ENCODE measurements around the gene DHX38. TPM values are rescaled to one million over a fixed set of nuclear protein-coding genes. Genes with fewer than 3 reads are reported as not detected.

The DHX38 gene
- total and polyA plus RNA-seq, 2 of the 13 experiments (the other 11 are each of a cell fraction or from before 2014, with no cell fraction given) = 54.4 to 85.9 TPM

DNA sequence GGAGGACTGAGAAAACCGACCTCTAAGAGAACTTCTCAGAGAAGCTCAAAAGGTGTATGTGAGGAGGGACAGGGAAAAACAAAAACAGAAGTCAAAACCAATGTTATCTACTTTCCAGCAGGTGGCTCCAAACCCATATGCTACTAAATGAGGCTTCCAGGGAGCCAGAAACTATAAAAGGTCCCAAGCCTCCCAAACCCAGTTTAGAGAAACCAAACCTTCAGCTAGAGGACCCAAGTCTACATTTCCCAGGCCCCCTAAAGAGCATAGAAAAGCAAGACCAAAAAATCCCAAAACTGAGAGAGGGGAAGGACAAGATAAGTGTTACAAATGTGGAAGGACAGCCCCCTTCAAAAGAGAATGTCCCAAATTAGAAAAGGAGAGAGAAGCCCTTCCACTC lies 26.9 kb upstream of the DHX38 start (continued):
- TF ChIP-seq, protein P1, sequence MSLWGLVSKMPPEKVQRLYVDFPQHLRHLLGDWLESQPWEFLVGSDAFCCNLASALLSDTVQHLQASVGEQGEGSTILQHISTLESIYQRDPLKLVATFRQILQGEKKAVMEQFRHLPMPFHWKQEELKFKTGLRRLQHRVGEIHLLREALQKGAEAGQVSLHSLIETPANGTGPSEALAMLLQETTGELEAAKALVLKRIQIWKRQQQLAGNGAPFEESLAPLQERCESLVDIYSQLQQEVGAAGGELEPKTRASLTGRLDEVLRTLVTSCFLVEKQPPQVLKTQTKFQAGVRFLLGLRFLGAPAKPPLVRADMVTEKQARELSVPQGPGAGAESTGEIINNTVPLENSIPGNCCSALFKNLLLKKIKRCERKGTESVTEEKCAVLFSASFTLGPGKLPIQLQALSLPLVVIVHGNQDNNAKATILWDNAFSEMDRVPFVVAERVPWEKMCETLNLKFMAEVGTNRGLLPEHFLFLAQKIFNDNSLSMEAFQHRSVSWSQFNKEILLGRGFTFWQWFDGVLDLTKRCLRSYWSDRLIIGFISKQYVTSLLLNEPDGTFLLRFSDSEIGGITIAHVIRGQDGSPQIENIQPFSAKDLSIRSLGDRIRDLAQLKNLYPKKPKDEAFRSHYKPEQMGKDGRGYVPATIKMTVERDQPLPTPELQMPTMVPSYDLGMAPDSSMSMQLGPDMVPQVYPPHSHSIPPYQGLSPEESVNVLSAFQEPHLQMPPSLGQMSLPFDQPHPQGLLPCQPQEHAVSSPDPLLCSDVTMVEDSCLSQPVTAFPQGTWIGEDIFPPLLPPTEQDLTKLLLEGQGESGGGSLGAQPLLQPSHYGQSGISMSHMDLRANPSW (CRISPR knock-in tag; IDR thresholded peaks at IDR 0.05; ENCODE audit: borderline replicate concordance) = no peak
- no peak for TF ChIP-seq ZSCAN20 (CRISPR knock-in tag; IDR thresholded peaks at IDR 0.05; ENCODE audit: borderline replicate concordance)
- no peak for TF ChIP-seq KDM3A (CRISPR knock-in tag; IDR thresholded peaks at IDR 0.05; ENCODE audit: low read depth)
- TF ChIP-seq ZNF552 (CRISPR knock-in tag; IDR thresholded peaks at IDR 0.05; ENCODE audit: borderline replicate concordance) = no peak
- no peak for TF ChIP-seq POLR2A (IDR thresholded peaks at IDR 0.05; ENCODE audit: insufficient read depth in 1 of 2, low read depth in 2 of 2, low read length in 2 of 2)
- no peak for TF ChIP-seq LCORL (IDR thresholded peaks at IDR 0.05)
- TF ChIP-seq LCORL (CRISPR knock-in tag; IDR thresholded peaks at IDR 0.05) = no peak
- TF ChIP-seq, protein P2, sequence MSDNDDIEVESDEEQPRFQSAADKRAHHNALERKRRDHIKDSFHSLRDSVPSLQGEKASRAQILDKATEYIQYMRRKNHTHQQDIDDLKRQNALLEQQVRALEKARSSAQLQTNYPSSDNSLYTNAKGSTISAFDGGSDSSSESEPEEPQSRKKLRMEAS (IDR thresholded peaks at IDR 0.05) = no peak
- TF ChIP-seq NPAS2 (CRISPR knock-in tag; IDR thresholded peaks at IDR 0.05; ENCODE audit: borderline replicate concordance) = no peak
- peak; percentile 87 for TF ChIP-seq RAD21 (CRISPR knock-in tag; IDR thresholded peaks at IDR 0.05)
- TF ChIP-seq KLF13 (CRISPR knock-in tag; IDR thresholded peaks at IDR 0.05) = no peak
- TF ChIP-seq CHCHD3 (CRISPR knock-in tag; IDR thresholded peaks at IDR 0.05) = no peak
- TF ChIP-seq KAT8 (CRISPR knock-in tag; IDR thresholded peaks at IDR 0.05) = 0 out of 2 replicates have a peak, but pooled peaks have one; percentile 21
- no peak for TF ChIP-seq XBP1 (CRISPR knock-in tag; IDR thresholded peaks at IDR 0.05)
- TF ChIP-seq ZFAT (CRISPR knock-in tag; conservative IDR thresholded peaks at IDR 0.05) = no peak
- peak; percentile 75 for TF ChIP-seq ZNF7 (CRISPR knock-in tag; IDR thresholded peaks at IDR 0.05)
- TF ChIP-seq SRY (CRISPR knock-in tag; IDR thresholded peaks at IDR 0.05) = no peak
- no peak for TF ChIP-seq ZNF225 (CRISPR knock-in tag; IDR thresholded peaks at IDR 0.05)
- TF ChIP-seq, protein P3, sequence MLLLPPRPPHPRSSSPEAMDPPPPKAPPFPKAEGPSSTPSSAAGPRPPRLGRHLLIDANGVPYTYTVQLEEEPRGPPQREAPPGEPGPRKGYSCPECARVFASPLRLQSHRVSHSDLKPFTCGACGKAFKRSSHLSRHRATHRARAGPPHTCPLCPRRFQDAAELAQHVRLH (CRISPR knock-in tag; IDR thresholded peaks at IDR 0.05; ENCODE audit: borderline replicate concordance, low read depth) = no peak
- no peak for TF ChIP-seq ASH2L (IDR thresholded peaks at IDR 0.05; ENCODE audit: insufficient read length, low read depth, low read length)
- TF ChIP-seq KLF16 (CRISPR knock-in tag; IDR thresholded peaks at IDR 0.05) = peak in 1 of 2 experiments; percentile 68; a peak in 1 of 4 replicates
- TF ChIP-seq ZNF746 (CRISPR knock-in tag; IDR thresholded peaks at IDR 0.05) = no peak
- TF ChIP-seq PAX8 (CRISPR knock-in tag; IDR thresholded peaks at IDR 0.05; ENCODE audit: borderline replicate concordance) = no peak
- no peak for TF ChIP-seq TP53 (CRISPR knock-in tag; conservative IDR thresholded peaks at IDR 0.05)
- TF ChIP-seq, protein P4, sequence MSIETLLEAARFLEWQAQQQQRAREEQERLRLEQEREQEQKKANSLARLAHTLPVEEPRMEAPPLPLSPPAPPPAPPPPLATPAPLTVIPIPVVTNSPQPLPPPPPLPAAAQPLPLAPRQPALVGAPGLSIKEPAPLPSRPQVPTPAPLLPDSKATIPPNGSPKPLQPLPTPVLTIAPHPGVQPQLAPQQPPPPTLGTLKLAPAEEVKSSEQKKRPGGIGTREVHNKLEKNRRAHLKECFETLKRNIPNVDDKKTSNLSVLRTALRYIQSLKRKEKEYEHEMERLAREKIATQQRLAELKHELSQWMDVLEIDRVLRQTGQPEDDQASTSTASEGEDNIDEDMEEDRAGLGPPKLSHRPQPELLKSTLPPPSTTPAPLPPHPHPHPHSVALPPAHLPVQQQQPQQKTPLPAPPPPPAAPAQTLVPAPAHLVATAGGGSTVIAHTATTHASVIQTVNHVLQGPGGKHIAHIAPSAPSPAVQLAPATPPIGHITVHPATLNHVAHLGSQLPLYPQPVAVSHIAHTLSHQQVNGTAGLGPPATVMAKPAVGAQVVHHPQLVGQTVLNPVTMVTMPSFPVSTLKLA (IDR thresholded peaks at IDR 0.05) = no peak
- TF ChIP-seq, protein P5, sequence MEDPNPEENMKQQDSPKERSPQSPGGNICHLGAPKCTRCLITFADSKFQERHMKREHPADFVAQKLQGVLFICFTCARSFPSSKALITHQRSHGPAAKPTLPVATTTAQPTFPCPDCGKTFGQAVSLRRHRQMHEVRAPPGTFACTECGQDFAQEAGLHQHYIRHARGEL (CRISPR knock-in tag; IDR thresholded peaks at IDR 0.05) = no peak
- no peak for TF ChIP-seq ZFP36 (IDR thresholded peaks at IDR 0.05; ENCODE audit: borderline replicate concordance, low read depth, low read length, partially characterized antibody)
- TF ChIP-seq BRCA1 (CRISPR knock-in tag; IDR thresholded peaks at IDR 0.05) = no peak
- TF ChIP-seq PRPF4 (IDR thresholded peaks at IDR 0.05; ENCODE audit: low read depth, low read length, poor library complexity, severe bottlenecking) = no peak
- 0 out of 2 replicates have a peak, but pooled peaks have one; percentile 21 for TF ChIP-seq SAP130 (CRISPR knock-in tag; IDR thresholded peaks at IDR 0.05; ENCODE audit: low read depth)
